22Rv1 (cell line): ENCODE results near the gene MYL10.

Experiments used
- H3K27ac ChIP-seq: fragments of 450-650 bp; 2 replicates; pipeline ENCODE4 v1.5.1; 2017
- ZFX ChIP-seq: fragments of 450-650 bp; IDR thresholded peaks from 2 replicates; pipeline ENCODE4 v1.6.1; 2017; ENCODE audit warnings: antibody characterized with exemption, borderline replicate concordance
- TF ChIP-seq, protein P1 (sequence below): fragments of 450-650 bp; IDR thresholded peaks from 2 replicates; pipeline ENCODE4 v1.5.1; 2017; ENCODE audit warnings: mild to moderate bottlenecking

MYL10 gene

DNA sequence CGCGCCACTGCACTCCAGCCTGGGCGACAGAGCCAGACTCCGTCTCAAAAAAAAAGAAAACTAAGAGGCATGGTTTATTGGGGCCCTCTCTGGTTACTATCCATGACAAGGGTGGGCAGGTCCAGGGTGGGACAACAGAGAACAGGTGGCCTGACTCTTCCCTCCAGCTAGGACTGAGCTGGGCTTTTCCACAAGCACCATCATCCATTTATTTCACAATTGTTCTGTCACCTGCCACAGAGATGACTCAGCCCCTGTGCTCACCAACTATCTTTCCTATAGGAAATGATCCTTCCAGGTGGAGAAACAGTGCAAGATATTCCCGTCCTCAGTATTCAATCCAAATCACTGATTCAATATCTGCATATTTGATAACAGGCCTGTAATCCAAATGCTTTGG, 44.9 kb upstream of the MYL10 start:
- TF ChIP-seq ZFX = no peak
- TF ChIP-seq, protein P1, sequence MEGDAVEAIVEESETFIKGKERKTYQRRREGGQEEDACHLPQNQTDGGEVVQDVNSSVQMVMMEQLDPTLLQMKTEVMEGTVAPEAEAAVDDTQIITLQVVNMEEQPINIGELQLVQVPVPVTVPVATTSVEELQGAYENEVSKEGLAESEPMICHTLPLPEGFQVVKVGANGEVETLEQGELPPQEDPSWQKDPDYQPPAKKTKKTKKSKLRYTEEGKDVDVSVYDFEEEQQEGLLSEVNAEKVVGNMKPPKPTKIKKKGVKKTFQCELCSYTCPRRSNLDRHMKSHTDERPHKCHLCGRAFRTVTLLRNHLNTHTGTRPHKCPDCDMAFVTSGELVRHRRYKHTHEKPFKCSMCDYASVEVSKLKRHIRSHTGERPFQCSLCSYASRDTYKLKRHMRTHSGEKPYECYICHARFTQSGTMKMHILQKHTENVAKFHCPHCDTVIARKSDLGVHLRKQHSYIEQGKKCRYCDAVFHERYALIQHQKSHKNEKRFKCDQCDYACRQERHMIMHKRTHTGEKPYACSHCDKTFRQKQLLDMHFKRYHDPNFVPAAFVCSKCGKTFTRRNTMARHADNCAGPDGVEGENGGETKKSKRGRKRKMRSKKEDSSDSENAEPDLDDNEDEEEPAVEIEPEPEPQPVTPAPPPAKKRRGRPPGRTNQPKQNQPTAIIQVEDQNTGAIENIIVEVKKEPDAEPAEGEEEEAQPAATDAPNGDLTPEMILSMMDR = no peak
- no peak overlapping the region for H3K27ac ChIP-seq

DNA sequence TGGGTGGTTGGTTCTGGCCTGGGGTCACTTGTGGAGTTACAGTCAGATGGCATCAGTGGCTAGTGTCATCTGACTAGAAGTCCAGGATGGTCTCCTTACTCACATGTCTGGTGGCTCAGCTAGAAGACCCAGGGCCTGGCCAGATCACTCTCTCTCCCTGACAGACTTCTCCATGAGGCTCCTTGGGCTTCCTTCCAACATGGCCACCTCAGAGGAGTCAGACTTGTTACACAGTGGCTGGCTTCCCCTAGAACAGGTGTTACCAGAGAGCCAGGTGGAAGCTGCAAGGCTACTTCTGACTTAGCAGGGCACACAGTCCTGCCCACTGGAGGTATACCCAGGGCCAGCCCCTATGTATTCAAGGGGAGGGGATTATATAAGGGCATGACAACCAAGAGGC, 44.2 kb upstream of the MYL10 start:
- no peak overlapping the region for H3K27ac ChIP-seq

DNA sequence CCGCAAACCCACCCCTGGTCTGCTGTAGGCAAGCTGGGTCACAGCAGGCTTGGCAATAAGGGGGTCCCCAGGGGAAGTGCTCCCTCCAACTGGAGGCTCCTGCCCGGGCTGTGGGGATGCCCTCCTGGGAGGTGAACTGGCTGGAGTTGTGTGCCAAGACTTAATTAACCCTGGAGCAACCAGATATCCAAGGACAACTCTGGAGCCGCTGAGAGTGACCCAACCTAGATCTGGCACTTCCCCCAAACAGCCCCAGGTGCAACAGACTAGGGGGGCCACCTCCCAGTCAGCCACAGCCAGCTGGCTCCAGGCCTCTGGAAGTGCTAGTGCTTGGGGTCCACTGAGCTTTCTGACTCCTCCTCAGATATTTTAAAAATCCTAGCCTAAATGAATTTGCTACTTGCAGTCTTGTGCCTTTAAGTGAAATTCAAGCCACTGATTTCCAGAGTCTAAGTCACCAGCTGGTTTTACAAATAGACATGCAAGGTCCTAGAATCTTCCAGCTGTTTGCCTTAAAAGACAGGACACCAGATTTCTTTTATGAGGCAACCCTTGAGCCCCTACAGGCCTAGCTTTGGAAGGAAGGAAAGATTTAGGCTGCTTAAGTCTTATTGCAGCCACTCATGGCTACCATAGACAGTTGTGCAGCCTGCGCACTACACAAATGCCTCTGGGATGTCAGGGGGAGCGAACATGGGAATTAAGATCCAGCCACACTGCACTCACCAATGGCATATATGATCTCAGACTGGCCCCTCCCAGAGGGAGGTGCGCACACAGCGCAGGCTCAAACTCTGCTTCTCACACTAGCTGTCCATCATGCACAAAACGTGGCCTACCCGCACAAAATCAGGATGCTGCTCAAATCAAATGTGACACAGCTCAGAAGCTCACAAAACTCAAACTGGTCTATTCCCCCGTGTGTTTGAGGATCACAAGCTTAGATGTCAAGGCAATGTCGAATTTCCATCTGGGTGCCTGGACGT, 42.6 kb upstream of the MYL10 start:
- TF ChIP-seq, protein P1 = no peak
- TF ChIP-seq ZFX = no peak
- no peak overlapping the region for H3K27ac ChIP-seq

More for the DNA sequence above, 44.2 kb upstream of the MYL10 start:
- TF ChIP-seq ZFX = no peak
- TF ChIP-seq, protein P1 = no peak

DNA sequence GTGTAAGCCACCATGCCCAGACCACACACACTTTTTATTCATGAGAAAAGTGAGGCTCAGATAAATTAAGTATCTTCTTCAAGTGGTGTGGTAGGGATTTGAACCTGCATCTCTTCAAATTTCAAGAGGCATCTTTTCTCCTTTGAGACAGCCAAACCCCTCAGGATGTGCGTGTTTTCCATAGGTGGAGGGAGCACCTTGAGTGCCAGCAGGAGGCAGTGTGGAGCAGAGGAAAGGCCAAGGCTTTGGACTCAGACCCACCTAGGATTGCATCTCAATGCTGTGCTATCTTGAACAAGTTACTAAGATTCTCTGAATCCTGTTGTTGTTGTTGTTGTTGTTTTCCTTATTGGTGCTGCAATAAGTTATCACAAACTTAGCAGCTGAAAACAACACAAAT, 40.2 kb upstream of the MYL10 start:
- H3K27ac ChIP-seq = no peak overlapping the region
- TF ChIP-seq, protein P1 = peak; percentile 44
- no peak for TF ChIP-seq ZFX

DNA sequence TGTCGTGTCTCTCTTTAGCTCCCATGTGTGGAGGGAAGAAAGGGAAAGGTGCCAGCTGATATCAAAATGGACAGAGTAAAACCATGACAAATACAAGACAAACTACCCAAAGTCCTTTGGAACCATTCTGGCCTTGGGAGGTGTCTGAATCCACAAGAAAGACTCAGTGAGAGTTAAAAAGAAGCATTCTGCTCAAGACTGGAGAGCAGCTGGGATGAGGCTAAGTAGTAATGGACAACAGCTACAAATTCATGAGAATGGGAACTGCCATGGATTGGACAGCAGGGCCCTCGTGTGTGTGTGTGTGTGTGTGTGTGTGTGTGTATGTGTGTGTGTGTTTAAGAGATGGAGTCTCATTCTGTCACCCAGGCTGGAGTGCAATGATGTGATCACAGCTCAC, 39.6 kb upstream of the MYL10 start:
- no peak overlapping the region for H3K27ac ChIP-seq
- TF ChIP-seq, protein P1 = no peak
- no peak for TF ChIP-seq ZFX

DNA sequence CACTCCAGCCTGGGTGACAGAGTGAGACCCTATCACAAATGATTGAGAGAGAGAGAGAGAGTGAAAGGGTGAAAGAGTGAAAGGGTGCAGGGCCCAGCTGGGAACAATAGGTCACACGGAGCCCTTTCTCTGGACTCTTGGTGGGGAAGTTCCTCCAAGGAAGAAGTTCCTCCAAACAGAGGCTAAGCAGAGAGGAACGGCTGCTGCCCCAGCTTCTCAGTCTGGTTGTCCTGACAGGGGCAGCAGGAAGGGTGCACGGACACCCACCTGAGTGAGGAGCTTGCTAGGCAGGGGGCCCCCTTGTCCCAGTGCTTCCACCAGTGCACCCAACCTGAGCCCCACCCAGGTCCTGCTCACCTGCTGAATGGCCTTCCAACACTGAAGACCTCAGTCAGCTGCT, 38.8 kb upstream of the MYL10 start:
- TF ChIP-seq, protein P1 = no peak
- no peak for TF ChIP-seq ZFX
- no peak overlapping the region for H3K27ac ChIP-seq

DNA sequence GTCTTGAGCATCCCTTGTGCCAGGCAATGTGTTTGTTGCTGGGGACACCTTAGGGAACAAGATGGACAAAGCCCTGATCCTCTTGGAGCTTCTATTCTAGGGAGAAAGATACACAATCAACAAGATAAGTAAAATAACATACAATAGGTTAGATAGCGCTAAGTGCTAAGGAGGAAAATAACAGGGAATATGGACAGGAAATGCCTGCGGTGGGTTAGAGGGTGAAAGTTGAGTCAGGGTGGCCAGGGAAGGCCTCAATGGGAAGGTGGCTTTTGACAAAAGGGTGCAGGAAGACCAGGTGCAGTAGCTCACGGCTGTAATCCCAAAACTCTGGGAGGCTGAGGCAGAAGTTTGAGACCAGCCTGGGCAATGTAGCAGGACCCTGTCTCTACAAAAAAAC, 38.3 kb upstream of the MYL10 start:
- TF ChIP-seq, protein P1 = no peak
- no peak for TF ChIP-seq ZFX
- no peak overlapping the region for H3K27ac ChIP-seq
